Gastroesophageal sphincter (tissue), 4 donors: ENCODE data around the gene TMEM37. TPM values are rescaled to one million over a fixed set of nuclear protein-coding genes. Genes with fewer than 3 reads are reported as not detected.

Experiments used
- ATAC-seq: fragments of 150-250 bp; one replicate; pipeline ENCODE4 v1.9.1; 2016; ENCODE audit warnings: mild to moderate bottlenecking, moderate library complexity
- H3K27ac ChIP-seq, 4 donors: fragments of 200-600 bp; sonication (generic) in 3 of 4; 1 replicate in 3 of 4; 2 replicates in 1 of 4; pipeline ENCODE4 v1.5.1; 2016 to 2019
- H3K27me3 ChIP-seq: fragments of 200-600 bp; sonication (generic); one replicate; pipeline ENCODE4 v1.5.1; 2019
- H3K36me3 ChIP-seq, 2 donors: fragments of 200-600 bp; sonication (generic); one replicate each; pipeline ENCODE4 v1.5.1; 2019; ENCODE audit warnings: control low read depth in 1 of 2
- H3K4me1 ChIP-seq, 3 donors: fragments of 200-600 bp; sonication (generic); 1 replicate in 2 of 3; 2 replicates in 1 of 3; pipeline ENCODE4 v1.5.1; 2016 to 2019; ENCODE audit warnings: control low read depth in 2 of 3
- H3K4me3 ChIP-seq, 2 donors: fragments of 200-600 bp; sonication (generic); one replicate each; pipeline ENCODE4 v1.5.1; 2019; ENCODE audit warnings: mild to moderate bottlenecking in 1 of 2, moderate library complexity in 1 of 2
- H3K9me3 ChIP-seq, 3 donors: fragments of 200-600 bp; sonication (generic); one replicate each; pipeline ENCODE4 v1.5.1; 2017 to 2019; ENCODE audit warnings: control low read depth in 2 of 3
- EP300 ChIP-seq: sonication (generic); formaldehyde crosslinking; IDR thresholded peaks from one replicate; pipeline ENCODE4 v1.6.1; 2017; ENCODE audit warnings: antibody characterized with exemption, mild to moderate bottlenecking
- POLR2A ChIP-seq, 2 donors: fragments of 450-650 bp; IDR thresholded peaks; one replicate each; pipeline ENCODE4 v1.6.1; 2017; ENCODE audit warnings: antibody characterized with exemption in 2 of 2, mild to moderate bottlenecking in 2 of 2, moderate library complexity in 1 of 2
- POLR2AphosphoS5 ChIP-seq: sonication (generic); formaldehyde crosslinking; IDR thresholded peaks from one replicate; pipeline ENCODE4 v1.6.1; 2017; ENCODE audit warnings: antibody characterized with exemption
- WGBS, 2 donors: methylation state at CpG; one replicate each; pipeline ENCODE4 v1.1.5; 2018; ENCODE audit warnings: low coverage in 1 of 2; 5-methylcytosine and 5-hydroxymethylcytosine counted together
- total RNA-seq, 4 donors: library from RNA; depleted of rRNA; stranded (reverse); fragments of >200 nt; gene quantifications; one replicate each; pipeline ENCODE4 v1.1.0, GENCODE V29; 2016
- TF ChIP-seq, protein P1 (sequence below), 4 experiments: fragments of 200-600 bp in 2 of 4; fragments of 450-650 bp in 2 of 4; sonication (generic) in 1 of 4; IDR thresholded peaks; one replicate each; pipeline ENCODE4 v1.5.1; 2017 to 2019; ENCODE audit warnings: antibody characterized with exemption in 4 of 4, mild to moderate bottlenecking in 2 of 4, moderate library complexity in 2 of 4

Gene TMEM37
- total RNA-seq, 4 donors from 2014 or later, result 3.0 to 8.1 (median 5.2) TPM; not detected in 1

DNA sequence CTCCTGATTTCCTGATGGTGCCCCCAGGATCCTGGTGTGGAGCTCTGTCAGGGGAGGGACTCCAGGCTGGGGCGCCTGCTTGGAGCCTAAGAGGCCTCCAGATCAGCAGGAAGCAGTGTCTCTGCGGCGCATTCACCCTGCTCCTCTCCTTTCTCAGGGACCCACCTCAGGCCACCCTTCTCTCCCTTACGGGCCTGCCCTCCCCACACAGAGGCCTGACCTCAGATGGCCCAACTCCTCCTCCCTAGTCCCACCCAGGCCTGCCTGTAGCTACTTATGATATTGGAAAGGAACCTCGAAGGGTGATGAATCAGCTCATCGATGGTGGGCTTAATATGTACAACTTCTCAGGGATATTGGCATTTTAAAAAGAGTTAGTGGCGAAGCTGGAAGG is 10.6 kb downstream of the TMEM37 start:
- H3K36me3 ChIP-seq, result no peaks in the 10 kb centered on the region
- ATAC-seq, result no peak
- no peak for TF ChIP-seq POLR2A (IDR thresholded peaks at IDR 0.05)
- no peak for TF ChIP-seq POLR2AphosphoS5
- TF ChIP-seq EP300, result no peak
- TF ChIP-seq, protein P1, sequence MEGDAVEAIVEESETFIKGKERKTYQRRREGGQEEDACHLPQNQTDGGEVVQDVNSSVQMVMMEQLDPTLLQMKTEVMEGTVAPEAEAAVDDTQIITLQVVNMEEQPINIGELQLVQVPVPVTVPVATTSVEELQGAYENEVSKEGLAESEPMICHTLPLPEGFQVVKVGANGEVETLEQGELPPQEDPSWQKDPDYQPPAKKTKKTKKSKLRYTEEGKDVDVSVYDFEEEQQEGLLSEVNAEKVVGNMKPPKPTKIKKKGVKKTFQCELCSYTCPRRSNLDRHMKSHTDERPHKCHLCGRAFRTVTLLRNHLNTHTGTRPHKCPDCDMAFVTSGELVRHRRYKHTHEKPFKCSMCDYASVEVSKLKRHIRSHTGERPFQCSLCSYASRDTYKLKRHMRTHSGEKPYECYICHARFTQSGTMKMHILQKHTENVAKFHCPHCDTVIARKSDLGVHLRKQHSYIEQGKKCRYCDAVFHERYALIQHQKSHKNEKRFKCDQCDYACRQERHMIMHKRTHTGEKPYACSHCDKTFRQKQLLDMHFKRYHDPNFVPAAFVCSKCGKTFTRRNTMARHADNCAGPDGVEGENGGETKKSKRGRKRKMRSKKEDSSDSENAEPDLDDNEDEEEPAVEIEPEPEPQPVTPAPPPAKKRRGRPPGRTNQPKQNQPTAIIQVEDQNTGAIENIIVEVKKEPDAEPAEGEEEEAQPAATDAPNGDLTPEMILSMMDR (IDR thresholded peaks at IDR 0.05), result no peak

DNA sequence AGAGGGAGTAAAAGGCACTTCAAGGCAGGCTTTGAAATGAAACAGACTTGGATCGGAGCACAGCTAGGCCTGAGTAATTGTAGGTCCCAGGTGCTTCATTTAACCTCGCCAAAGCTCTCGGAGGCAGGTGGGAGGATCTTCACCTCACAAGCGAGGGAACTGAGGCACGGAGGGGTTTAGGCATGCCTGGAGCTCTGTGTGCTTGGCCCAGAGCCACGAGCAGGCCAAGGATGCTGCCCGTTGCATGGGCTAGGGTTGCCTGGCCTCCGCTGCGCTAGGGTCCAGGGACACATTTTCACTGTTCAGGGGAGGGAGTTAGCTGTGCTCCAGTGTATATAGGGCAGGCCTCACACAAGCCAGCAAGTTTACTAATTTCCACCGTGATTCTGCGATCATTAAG is 11.2 kb downstream of the TMEM37 start:
- Histone ChIP-seq H3K4me1 (no peaks in the 10 kb centered on the region), H3K4me3 (no peak overlapping the region), H3K36me3 (no peaks in the 10 kb centered on the region), H3K9me3 (no peaks in the 10 kb centered on the region), H3K27me3 (peaks cover 13% of the 10 kb centered on the region), H3K27ac (no peak overlapping the region)
- 89 to 92% methylated on average over 5 to 6 of the region's 11 CpGs for WGBS, 2 donors
- ATAC-seq, result no peak
- TF ChIP-seq POLR2AphosphoS5 (no peak), POLR2A (IDR thresholded peaks at IDR 0.05) (no peak), EP300 (no peak)
- TF ChIP-seq, protein P1 (IDR thresholded peaks at IDR 0.05), result no peak

More for the DNA sequence above, 10.6 kb downstream of the TMEM37 start:
- H3K4me1 ChIP-seq, result no peaks in the 10 kb centered on the region
- WGBS, 2 donors, result 84 to 92% methylated on average over 5 of the region's 7 CpGs
- H3K27ac ChIP-seq, result no peak overlapping the region
- H3K9me3 ChIP-seq, result no peaks in the 10 kb centered on the region
- H3K27me3 ChIP-seq, result peaks cover 8% of the 10 kb centered on the region
- no peak overlapping the region for H3K4me3 ChIP-seq

DNA sequence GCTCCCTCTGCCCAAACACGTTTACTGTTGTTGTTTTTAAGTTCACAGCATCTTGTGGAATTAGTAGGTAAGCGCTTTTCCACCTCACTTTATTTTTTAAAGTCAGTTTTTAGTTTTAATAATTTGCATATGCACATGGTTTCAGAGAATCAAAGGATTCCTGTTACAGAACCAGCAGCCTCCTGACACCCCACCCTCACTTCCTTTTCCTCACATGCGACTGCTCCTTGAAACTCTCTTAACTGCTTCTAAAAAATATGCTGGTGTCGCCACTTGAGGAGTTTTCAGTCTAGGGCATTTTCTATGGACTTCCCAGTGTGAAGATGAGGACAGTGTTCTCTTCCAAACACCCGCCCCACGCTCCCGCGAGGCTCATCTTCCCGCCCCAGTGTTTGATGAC is 14.4 kb downstream of the TMEM37 start:
- WGBS, 2 donors, result 62 to 69% methylated on average over 8 to 9 of the region's 9 CpGs
- H3K27me3 ChIP-seq, result peaks cover 23% of the 10 kb centered on the region
- no peak overlapping the region for H3K27ac ChIP-seq
- H3K9me3 ChIP-seq, result no peaks in the 10 kb centered on the region
- TF ChIP-seq EP300 (no peak), POLR2A (IDR thresholded peaks at IDR 0.05) (no peak), POLR2AphosphoS5 (no peak)
- TF ChIP-seq, protein P1 (IDR thresholded peaks at IDR 0.05), result no peak
- H3K4me1 ChIP-seq, result no peaks in the 10 kb centered on the region
- H3K4me3 ChIP-seq, result no peak overlapping the region
- no peak for ATAC-seq
- no peaks in the 10 kb centered on the region for H3K36me3 ChIP-seq

DNA sequence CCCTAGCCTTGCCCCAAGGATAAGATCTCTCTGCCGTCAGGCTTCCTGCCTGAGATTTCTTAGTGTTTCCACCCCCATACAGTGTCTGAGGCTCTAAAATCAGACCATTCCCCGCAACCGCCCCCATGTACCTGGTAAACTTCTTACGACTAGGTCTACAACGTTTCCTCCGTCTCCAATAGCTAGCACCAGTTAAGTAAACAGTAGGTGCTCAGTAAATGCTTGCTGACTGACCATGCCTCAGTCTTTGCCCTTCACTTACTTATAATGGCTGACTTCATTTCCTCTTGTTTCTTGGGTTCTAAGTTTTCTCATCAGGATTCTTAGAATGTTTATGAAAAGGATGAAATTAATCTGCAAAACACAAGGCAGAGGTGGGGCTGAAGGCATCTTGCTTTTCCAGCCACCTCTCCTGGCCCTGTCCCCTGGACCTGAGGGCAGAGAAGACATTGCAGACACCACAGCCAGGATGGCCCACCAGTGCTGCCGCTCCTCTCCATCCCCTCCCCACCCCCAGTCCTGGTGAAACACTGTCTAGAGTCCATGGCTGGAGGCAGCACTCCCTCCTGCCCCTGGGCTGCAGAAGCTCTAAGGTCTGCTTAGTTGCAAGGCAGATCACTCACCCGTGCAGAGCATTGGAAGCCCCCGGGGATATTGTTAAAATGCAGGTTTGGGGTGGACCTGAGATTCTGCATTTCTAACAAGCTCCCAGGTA is 16.9 kb downstream of the TMEM37 start:
- H3K36me3 ChIP-seq, result no peaks in the 10 kb centered on the region
- 89 to 92% methylated on average over 6 to 7 of the region's 9 CpGs for WGBS, 2 donors
- H3K27ac ChIP-seq, result no peak overlapping the region
- no peak for TF ChIP-seq POLR2AphosphoS5
- TF ChIP-seq, protein P1 (IDR thresholded peaks at IDR 0.05), result no peak
- TF ChIP-seq EP300, result no peak
- no peak for TF ChIP-seq POLR2A (IDR thresholded peaks at IDR 0.05)
- H3K4me3 ChIP-seq, result no peak overlapping the region
- H3K4me1 ChIP-seq, result no peaks in the 10 kb centered on the region
- no peak for ATAC-seq
- H3K9me3 ChIP-seq, result no peaks in the 10 kb centered on the region
- peaks cover 45% of the 10 kb centered on the region for H3K27me3 ChIP-seq

DNA sequence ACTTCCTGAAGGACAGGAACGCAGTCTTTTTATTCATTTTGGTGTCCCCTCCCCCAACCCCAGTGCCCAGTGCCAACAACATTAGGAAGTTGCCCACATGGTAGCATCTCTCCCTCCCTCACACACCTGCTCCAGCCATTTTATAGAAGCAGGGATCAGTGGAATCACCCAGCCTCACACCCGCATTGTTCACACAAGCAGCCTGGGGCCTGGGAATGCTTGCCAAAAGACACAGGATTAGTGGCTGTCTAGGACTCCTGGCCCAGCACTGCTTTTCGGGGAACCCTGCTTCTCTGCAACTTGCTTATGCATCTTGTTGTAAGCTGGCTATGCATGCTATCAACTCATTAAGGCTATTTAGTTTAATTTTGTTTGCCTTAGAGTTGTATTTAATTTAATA is 17.9 kb downstream of the TMEM37 start:
- Histone ChIP-seq H3K27me3 (peaks cover 53% of the 10 kb centered on the region), H3K27ac (no peak overlapping the region), H3K36me3 (no peaks in the 10 kb centered on the region), H3K4me1 (no peaks in the 10 kb centered on the region), H3K4me3 (no peak overlapping the region), H3K9me3 (no peaks in the 10 kb centered on the region)
- WGBS, 2 donors, result 62% methylated on average over 3 of the region's 3 CpGs; no CpG with 5 or more reads in 1 of the 2 donors
- ATAC-seq, result no peak
- TF ChIP-seq EP300 (no peak), POLR2AphosphoS5 (no peak), POLR2A (IDR thresholded peaks at IDR 0.05) (no peak)
- TF ChIP-seq, protein P1 (IDR thresholded peaks at IDR 0.05), result no peak
